HG03342 (cell line): ENCODE data around the gene SLC22A1.
A peak's percentile ranks its signal among the peaks of the same experiment; 100 is the strongest.

Source experiments
- ATAC-seq: cut with Tn5 transposase; IDR thresholded peaks from one replicate; pipeline ENCODE4 v1.9.1; 2021; ENCODE audit warnings: mild to moderate bottlenecking, moderate library complexity; ENCODE audit not compliant: unreplicated experiment

Gene SLC22A1

GRCh38 chr6:160167604-160168399 is 46.2 kb downstream of the SLC22A1 start:
- ATAC-seq: no peak

GRCh38 chr6:160170018-160170680 is 48.5 kb downstream of the SLC22A1 start:
- no peak for ATAC-seq

- no peak for ATAC-seq
These were observed 51.1 kb downstream of the SLC22A1 start for GRCh38 chr6:160172704-160173103.

GRCh38 chr6:160173806-160174527 is 52.4 kb downstream of the SLC22A1 start:
- no peak for ATAC-seq

GRCh38 chr6:160174681-160175080 is 53.1 kb downstream of the SLC22A1 start:
- ATAC-seq: no peak

- no peak for ATAC-seq
These were observed 55.6 kb downstream of the SLC22A1 start for GRCh38 chr6:160177220-160177619.

GRCh38 chr6:160178271-160178670 is 56.7 kb downstream of the SLC22A1 start:
- ATAC-seq: no peak

- no peak for ATAC-seq
These were observed 59.1 kb downstream of the SLC22A1 start for GRCh38 chr6:160180706-160181105.

GRCh38 chr6:160188773-160189172 is 67.2 kb downstream of the SLC22A1 start:
- no peak for ATAC-seq

GRCh38 chr6:160190081-160190480 is 68.5 kb downstream of the SLC22A1 start:
- no peak for ATAC-seq

GRCh38 chr6:160190973-160191372 is 69.4 kb downstream of the SLC22A1 start:
- ATAC-seq: no peak

- ATAC-seq: no peak
These were observed 71.2 kb downstream of the SLC22A1 start for GRCh38 chr6:160192840-160193239.

- ATAC-seq: no peak
These were observed 73.2 kb downstream of the SLC22A1 start for GRCh38 chr6:160194808-160195207.

GRCh38 chr6:160197662-160198061 is 76.0 kb downstream of the SLC22A1 start:
- no peak for ATAC-seq

- peak; percentile 92 for ATAC-seq
These were observed 77.1 kb downstream of the SLC22A1 start for GRCh38 chr6:160198606-160199211.

GRCh38 chr6:160201061-160201460 is 79.4 kb downstream of the SLC22A1 start:
- ATAC-seq: no peak

GRCh38 chr6:160202411-160202810 is 80.8 kb downstream of the SLC22A1 start:
- no peak for ATAC-seq

- no peak for ATAC-seq
These were observed 81.5 kb downstream of the SLC22A1 start for GRCh38 chr6:160203076-160203475.

- ATAC-seq: no peak
These were observed 81.9 kb downstream of the SLC22A1 start for GRCh38 chr6:160203522-160203921.

GRCh38 chr6:160203953-160204352 is 82.3 kb downstream of the SLC22A1 start:
- no peak for ATAC-seq

GRCh38 chr6:160204710-160205109 is 83.1 kb downstream of the SLC22A1 start:
- ATAC-seq: no peak
